Endothelial cell of hepatic sinusoid (primary cell): Measurements from ENCODE around the gene DYNC1LI2.
"Not testable (repeated sequence)": the region's sequence is repeated elsewhere in the genome, so short reads cannot be mapped to it uniquely, and the experiment has no call there.

Experiments used
- in situ Hi-C: cut with HindIII; loops from 2 replicates; pipeline ENCODE4 v1.10.0; 2017; ENCODE audit warnings: low sequenced_read_pairs

The DYNC1LI2 gene

DNA sequence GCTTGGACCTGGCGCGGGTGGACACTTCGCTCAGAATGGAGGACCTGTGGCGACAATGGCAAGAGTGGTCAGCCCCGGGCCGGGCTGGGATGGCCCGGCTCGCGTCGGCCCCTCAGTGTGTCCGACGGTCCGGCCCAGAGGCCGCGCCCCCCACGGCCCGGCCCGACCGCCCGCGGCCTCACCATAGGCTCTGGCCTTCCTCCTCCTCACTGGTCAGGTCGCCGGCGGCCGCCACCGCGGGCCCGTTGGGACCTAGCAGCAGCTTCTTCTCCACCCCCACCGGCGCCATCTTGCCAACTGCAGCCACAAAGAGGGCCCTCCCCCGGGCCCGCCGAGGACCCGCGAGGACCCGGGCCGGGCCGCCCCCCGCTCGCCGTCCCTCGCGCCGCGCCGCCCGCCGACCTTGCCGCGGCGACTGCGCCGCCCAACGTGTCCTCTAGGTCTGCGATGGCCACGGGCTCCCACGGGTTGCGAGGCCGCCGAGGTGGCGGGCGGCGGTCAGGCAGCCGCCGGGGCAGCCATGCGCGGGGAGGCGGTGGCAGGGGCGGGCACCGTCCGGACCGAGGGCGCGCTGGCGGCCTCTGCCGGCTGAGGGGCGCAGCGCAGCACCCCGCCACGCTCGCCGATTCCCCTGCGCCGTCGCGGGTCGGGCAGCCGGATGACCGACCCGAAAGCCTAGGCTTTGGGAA lies at the start of gene DYNC1LI2:
DYNC1LI2 (minus strand) TSS at position 307 of the 689 bp plus-strand sequence; CDS start at position 289, 18 bp downstream.
- in situ Hi-C loops, result loop anchor here (10.0 kb wide), 1 partner anchor 53 kb away; the partner anchor contains the start of gene TERB1

DNA sequence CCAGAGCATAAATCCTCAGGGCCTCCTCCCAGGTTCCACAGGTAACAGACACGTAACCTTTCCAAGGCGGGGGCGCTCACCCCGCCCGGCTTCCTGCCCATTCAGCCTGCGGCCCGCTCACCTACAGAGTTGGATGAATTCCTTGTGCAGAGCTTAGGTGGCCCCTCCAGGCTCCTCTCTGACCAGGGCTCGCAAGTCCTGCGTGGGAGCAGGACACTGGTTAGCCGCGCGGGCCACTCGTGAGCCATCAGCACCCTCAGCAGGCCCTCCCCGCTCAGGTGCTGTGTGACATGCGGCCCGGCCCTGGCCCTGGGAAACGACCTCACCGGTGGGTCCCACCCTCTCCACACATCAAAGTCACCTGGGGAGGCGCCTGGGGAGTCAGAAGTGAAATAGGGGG lies 49.4 kb upstream of the DYNC1LI2 start:
- in situ Hi-C loops, result loop anchor here (10.0 kb wide), 1 partner anchor 46 kb away; the partner anchor contains the start of gene DYNC1LI2

DNA sequence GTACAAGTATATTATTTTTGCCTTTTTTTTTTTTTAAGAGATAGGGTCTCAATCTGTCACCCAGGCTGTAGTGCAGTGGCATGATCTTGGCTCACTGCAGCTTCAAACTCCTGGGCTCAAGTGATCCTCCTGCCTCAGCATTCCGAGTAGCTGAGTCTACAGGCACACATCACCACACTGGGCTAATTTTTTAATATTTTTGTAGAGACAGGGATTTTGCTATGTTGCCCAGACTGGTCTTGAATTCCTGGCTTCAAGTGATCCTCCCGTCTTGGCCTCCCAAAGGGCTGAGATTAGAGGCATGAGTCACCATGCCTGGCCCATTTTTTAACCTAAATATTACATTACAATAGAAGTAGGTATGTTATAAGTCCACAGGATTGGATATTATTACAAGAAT lies 46.8 kb upstream of the DYNC1LI2 start:
- in situ Hi-C loops, result no loop called here

DNA sequence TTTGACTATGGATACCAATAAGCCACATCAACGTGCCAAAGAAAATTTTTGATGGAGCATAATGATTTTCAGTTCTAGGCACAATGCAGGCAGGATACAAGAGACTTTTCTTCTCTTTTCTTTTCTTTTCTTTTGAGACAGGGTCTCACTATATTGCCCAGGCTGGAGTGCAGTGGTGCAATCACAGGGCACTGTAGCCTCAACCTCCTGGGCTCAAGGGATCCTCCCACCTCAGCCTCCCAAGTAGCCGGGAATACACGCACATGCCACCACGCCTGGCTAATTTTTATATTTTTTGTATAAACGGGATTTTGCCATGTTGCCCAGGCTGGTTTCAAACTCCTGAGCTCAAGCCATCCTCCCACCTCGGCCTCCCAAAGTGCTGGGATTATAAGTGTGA lies 42.6 kb upstream of the DYNC1LI2 start:
- in situ Hi-C loops, result not testable (repeated sequence)

DNA sequence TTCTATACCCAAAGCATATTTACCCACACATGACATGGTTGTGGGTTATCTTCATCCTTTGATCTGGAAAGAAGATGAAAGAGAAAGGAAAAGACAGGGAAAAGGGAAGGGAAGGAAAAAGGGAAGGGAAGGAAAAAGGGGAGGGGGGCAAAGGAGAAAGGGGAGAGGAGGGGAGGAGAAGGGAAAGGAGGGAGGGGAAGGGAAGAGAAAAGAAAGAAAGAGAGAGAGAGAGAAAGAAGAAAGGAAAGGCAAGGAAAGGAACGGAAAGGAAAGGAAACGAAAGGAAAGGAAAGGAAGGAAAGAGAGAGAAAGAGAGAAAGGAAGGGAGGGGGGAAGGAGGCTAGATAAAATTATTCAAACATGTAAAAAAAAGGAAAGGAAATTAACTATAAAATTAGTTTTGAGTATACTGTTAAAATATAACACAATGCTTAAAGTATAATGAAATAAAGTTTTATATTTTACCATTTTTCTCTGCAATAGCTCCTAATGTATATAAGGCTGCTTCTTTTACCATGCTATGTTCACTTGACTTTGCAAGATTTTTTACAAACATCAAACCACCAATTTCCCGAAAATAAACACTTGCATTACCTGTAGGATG lies 38.8 kb upstream of the DYNC1LI2 start:
- in situ Hi-C loops, result no loop called here

DNA sequence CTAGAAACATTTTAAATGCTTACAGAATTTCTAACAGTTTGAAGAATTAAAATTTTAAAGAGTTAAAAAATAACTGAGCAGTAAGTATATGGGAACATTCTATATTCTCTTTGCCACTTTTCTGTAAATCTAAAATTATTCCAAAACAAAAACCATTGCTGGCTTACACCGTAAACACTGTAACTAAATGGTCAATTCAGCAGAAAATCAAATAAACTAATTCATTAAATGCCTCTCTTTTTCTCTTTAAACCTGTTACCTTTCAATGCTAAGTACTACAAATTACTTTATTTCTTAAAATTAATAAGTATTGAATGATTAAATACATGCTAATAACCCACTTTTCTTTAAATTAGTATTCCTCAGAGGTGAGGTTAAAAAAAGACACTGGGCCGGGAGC lies 36.0 kb upstream of the DYNC1LI2 start:
- in situ Hi-C loops, result no loop called here

DNA sequence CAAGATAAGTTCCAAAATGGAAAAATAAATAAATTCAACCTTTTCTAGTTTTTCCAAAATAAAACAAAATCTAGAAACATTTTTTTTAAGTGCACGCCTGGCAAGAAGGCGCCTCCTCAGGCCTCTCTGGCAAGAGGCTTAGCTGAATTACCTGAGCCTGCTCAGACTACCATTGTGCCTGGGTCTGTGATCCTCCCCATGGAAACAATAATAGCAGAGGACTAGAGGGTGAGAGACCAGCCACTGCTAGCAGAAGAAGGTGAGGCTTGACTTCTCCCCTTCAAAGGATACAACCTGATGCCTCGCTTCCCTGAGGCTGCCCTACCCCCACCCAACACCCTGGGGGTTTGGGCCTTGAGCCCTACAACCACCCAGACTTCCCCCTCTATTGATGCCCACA lies 35.1 kb upstream of the DYNC1LI2 start:
- in situ Hi-C loops, result no loop called here

DNA sequence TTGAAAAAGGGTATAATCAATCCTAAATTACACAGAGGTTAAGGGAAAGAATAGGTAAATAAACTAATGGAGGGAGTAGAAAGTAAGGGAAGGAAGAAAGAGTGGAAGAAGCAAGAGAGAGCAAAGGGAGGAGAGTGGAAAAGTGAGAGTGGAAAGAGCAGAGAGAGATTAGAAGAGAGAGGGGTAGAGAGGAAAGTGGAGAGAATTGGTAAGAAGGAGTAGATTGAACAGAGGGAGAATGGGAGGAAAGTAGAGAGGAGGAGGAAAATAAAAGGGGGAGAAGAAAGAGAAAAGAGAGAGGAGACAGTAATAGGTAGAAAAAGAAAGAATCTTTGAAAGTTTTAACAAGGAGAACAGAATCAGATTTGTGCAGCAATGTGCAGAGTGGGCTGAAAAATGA lies 25.0 kb upstream of the DYNC1LI2 start:
- in situ Hi-C loops, result no loop called here

DNA sequence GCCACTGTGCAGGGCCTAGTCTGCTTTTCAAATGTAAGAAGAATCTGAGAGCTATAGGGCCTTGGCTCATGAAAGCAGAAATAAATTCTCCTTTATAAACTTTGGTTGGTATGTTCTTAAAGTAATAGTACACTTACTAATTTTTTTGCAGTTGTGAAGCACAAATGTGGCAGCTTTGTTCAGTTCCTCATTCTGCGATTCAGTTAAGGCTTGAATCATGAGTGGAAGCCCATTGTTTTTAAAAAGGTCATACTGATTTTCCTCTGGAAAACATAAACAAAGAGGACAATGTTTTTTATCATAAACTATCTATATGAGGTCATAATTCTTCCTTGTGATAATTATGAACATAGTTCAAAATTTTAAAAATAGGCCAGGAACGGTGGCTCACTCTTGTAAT lies 23.6 kb upstream of the DYNC1LI2 start:
- in situ Hi-C loops, result no loop called here

DNA sequence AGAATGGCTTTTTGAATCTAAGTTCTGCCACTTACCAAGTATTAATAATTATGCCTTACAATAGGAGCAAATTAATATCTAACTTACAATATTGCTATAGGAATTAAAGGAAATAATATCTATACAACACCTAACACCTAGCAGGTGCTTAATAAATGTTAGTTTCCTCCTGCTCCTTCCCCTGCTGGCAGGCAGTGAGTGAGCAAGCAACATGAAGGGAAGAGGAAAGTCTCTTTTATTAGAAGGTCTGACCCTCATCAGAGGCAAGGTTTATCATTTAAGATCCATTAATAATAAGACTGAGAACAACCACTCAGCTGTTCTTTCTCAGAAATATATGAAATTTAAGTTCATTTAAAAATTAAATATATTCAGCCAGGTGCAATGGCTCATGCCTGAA lies 6.7 kb upstream of the DYNC1LI2 start:
- in situ Hi-C loops, result loop anchor here (10.0 kb wide), 1 partner anchor 47 kb away; the partner anchor contains the start of gene TERB1

DNA sequence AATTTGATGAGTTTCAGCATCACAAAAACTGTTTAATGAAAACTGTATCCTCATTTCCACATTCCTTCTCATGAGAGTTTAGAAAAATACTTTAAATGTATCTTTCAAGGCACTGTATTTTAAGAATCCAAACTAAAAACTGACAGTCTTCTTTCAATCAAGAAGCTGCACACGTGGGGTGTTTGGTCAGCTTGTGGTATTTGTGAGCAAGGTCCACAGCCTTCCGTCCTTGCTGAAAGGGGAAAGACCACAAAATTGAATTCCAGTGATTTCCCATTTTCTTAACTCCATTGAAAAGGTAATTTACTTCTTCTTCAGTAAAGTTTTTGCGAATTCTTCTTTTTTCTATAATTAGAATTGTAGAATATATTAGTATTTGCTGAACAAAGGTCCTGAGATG lies 3.4 kb upstream of the DYNC1LI2 start:
- in situ Hi-C loops, result loop anchor here (10.0 kb wide), 1 partner anchor 50 kb away; the partner anchor contains the start of gene TERB1

DNA sequence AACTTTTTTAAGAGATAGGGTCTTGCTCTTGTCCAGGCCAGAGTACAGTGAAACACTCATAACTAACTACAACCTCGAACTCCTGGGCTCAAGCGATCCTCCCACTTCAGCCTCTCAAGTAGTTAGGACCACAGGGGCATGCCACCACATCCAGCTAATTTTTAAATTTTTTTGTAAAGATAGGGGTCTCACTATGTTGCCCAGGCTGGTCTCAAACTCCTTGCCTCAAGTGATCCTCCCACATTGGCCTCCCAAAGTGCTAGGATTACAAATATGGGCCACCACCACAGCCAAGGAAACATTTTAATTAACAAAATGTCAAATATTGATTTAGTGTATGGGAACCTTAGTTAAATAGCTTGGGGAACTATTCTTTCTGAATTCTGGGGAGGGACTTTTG lies 2.8 kb upstream of the DYNC1LI2 start:
- in situ Hi-C loops, result loop anchor here (10.0 kb wide), 1 partner anchor 51 kb away; the partner anchor contains the start of gene TERB1

DNA sequence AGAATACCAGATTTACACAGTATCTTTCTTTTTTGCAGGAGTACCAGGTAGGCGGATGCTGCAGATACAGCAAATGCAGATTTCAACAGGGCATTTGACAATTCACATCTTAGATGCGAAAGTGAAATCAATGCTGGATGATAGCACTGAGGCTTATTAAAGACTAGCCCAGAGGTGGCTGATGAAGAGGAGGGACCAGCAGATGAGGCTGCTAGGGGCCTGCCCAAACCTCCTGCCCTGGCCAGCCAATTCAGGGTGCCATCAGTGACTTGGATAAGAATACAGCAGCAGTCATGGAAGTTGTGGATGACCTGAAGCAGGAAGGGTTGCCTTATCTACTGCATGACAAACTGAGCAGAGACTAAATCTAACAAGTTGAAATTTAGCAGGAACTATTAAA lies 1.5 kb upstream of the DYNC1LI2 start:
- in situ Hi-C loops, result loop anchor here (10.0 kb wide), 1 partner anchor 52 kb away; the partner anchor contains the start of gene TERB1

DNA sequence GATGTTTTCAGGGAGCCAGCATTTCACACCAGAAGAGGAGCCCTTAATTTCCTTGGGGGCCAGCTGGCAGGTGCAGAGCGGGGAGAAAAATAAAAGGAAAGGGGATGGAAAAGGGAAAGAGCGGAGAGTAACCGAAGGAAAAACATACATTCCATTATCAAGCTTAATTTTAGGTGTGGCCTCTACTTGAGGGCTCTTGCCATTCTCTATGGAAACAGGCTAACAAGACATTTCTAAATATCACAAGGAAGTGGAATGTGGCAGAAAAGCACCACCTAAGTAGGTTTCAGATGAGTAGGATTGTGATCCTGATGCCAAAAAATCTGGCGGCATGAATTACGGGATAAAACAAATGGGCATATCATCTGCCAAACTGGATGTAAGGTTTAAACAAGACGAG lies 970 bp upstream of the DYNC1LI2 start:
- in situ Hi-C loops, result loop anchor here (10.0 kb wide), 1 partner anchor 52 kb away; the partner anchor contains the start of gene TERB1

DNA sequence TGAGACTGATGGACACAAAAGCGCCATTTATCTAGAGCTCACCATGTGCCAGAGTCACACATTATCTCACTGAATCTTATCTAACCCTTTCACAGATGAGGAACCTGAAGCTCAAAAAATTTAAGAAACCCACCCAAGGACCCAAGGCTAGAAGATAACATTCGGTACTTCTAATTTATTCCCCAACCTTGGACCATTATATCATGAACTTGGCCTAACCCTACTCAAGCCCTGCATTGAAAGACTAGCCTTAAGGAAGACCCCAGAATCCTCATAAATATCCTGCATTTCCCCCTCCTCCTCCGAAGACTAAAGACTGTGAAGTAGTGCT lies 548 bp upstream of the DYNC1LI2 start:
- in situ Hi-C loops, result loop anchor here (10.0 kb wide), 1 partner anchor 53 kb away; the partner anchor contains the start of gene TERB1

DNA sequence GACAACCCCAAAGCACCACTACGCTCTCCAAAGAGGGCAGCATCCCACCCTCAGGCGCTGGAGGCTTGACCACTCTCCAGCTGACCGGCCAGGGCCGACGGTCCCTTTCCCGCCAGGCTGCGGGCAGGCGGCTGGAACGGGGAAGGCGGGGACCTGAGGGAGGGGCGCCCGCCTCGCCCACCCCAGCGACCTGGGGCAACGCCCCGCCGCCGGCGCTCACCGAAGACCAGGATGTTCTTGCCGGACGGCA lies 431 bp downstream of the DYNC1LI2 start:
- in situ Hi-C loops, result loop anchor here (10.0 kb wide), 1 partner anchor 54 kb away; the partner anchor contains the start of gene TERB1

DNA sequence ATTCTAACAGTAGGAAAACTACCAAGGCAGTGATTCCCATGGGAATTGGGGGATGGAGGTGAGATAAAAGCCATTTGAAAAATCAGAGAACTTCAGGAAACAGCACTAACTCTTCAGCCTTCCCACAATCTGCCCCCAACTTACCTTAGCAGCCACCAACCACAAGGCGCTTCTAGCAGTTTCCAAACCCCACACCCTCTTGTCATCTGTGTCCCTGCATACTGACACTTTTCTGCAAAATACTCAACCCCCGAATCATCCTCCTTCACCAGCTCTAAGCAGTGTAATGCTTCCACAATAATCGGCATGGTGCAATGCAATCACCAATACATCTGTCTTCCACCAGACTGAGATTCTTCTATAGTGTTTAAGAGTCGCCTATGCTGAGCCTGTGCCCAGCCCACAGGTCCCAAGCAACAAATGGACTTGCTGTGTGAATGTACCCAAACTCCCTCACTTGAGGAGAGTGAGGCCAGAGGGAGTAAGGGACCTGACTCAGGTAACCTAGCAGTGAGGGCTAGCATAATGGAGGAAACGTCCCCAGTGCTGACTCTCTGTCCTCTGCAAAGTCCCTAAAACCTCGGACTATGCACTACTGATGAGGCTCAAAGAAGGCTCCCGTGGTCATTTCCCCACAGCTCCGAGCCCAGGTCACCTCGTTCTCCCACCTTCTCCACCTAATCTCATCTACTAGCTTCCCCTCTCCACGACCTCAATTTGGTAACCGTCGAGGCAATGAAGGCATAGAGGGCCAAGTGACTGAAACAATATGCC lies 943 bp downstream of the DYNC1LI2 start:
- in situ Hi-C loops, result loop anchor here (10.0 kb wide), 1 partner anchor 54 kb away; the partner anchor contains the start of gene TERB1

DNA sequence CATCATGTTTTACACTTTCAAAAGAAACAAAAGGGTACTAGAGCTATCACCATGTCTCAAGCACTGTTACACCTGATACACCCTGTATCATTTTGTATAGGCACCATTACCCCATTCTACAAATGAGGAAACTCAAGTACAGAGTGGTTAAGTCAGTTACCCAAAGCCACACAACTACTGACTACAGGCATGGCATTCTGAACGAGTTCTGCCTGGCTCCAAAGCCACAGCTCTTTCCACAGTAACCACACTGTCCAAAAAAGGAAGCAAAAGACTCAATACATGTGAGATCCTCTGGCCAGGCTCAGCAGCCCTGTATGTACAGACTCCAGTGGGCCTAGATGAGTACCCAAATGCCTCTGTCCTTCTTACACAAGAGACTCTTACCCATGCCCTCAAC lies 4.7 kb downstream of the DYNC1LI2 start:
- in situ Hi-C loops, result no loop called here

DNA sequence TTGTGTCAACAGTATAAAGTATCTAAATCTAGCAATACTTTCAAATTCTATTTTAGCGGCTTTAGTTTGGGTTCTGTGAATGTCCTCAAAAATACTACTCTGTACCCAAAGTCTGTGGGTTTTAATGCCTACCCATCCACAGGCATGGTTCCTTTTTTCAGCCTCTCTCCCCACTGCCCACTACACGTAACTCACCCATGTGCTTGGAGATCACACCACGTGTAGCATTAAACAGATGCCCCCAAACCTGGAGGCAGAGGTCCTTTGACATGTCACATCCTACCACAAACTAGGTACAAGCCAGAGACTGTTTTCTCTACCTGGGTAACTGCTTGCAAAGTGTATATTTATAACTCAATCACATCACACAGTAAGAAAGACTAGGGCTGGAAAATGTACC lies 5.4 kb downstream of the DYNC1LI2 start:
- in situ Hi-C loops, result no loop called here

DNA sequence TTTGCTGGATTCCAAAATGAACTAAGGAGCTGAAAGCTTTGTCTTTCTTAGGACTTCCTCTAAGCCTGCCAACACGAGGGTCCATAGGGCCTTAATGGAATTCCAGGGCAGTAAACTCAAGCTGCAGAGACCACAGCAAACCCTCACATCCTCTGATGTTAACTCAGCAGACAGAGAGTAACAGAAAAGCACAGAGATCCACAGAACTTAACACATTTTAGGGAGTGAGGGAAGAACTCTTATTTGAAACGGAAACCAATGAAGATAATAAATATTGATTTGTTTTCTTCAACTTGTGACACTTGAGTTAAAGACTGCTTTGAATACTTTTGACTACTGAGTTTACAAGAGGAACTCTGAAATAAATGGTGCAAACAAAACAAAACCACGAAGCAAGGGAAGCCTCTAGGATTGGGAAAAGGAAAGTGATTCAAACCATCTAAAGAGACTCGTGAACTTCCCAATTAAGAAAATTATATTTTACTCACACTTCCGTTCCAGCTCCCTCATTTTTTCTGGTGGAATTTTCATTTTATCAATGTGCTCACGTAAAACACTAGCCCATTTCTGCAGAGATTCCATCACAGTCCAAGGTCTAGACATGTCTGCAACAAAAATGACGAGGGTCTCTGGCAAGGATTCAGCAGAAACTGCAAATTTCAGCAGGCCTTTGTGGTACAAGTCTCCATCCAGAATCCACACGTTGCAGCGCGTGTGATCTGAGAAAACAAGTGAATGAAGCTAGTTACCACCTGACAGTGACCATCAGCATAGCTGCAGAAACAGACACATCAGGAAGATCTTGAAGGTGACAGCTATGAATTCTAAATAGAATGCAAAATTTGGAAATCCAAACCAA lies 9.2 kb downstream of the DYNC1LI2 start:
- in situ Hi-C loops, result no loop called here
